Peyer's patch (tissue), 4 donors: ENCODE measurements around the gene HSPA12B. TPM values are rescaled to one million over a fixed set of nuclear protein-coding genes. Genes with fewer than 3 reads are reported as not detected.

ENCODE experiments used
- DNase-seq, 3 donors: peaks; one replicate each; pipeline ENCODE4 v3.0.0-alpha.2; 2017 to 2019
- H3K27ac ChIP-seq, 4 donors: fragments of 200-600 bp; sonication (generic); one replicate each; pipeline ENCODE4 v1.5.1; 2016 to 2019
- H3K27me3 ChIP-seq, 2 donors: fragments of 200-600 bp; sonication (generic); one replicate each; pipeline ENCODE4 v1.5.1; 2019
- H3K36me3 ChIP-seq, 3 donors: fragments of 200-600 bp; sonication (generic); one replicate each; pipeline ENCODE4 v1.5.1; 2016 to 2019
- H3K4me1 ChIP-seq, 4 donors: fragments of 200-600 bp; sonication (generic); one replicate each; pipeline ENCODE4 v1.5.1; 2016 to 2019
- H3K4me3 ChIP-seq, 4 donors: fragments of 200-600 bp; sonication (generic); 1 replicate in 3 of 4; 2 replicates in 1 of 4; pipeline ENCODE4 v1.5.1; 2016 to 2019; ENCODE audit warnings: mild to moderate bottlenecking in 1 of 4
- H3K9me3 ChIP-seq, 4 donors: fragments of 200-600 bp; sonication (generic); one replicate each; pipeline ENCODE4 v1.5.1; 2016 to 2019; ENCODE audit warnings: mild to moderate bottlenecking in 1 of 4
- CTCF ChIP-seq, 6 experiments: fragments of 450-650 bp in 4 of 6; fragments of 200-600 bp in 2 of 6; sonication (generic) in 1 of 6; IDR thresholded peaks; one replicate each; pipeline ENCODE4 v1.5.1; 2017 to 2019; ENCODE audit warnings: antibody characterized with exemption in 6 of 6, mild to moderate bottlenecking in 3 of 6, moderate library complexity in 1 of 6
- POLR2A ChIP-seq, 2 donors: fragments of 450-650 bp; IDR thresholded peaks; one replicate each; pipeline ENCODE4 v1.5.1; 2017; ENCODE audit warnings: antibody characterized with exemption in 2 of 2, mild to moderate bottlenecking in 2 of 2, moderate library complexity in 2 of 2
- total RNA-seq, 4 donors: library from RNA; depleted of rRNA; stranded (reverse); fragments of >200 nt; gene quantifications; one replicate each; pipeline ENCODE4 v1.1.0, GENCODE V29; 2016

The HSPA12B gene
- total RNA-seq, 4 donors from 2014 or later = 1.2 to 4.3 (median 2.3) TPM

GRCh38 chr20:3801846-3802245 lies 69.4 kb downstream of the HSPA12B start:
- peak in 1 of 3 donors; percentile 35 for DNase-seq
- no peaks in the 10 kb centered on the region for H3K27me3 ChIP-seq
- TF ChIP-seq POLR2A (IDR thresholded peaks at IDR 0.05) (no peak), CTCF (IDR thresholded peaks at IDR 0.05) (no peak)
- peaks cover 0 to 52% (median 0%) of the 10 kb centered on the region in 3 donors for H3K36me3 ChIP-seq
- no peak overlapping the region for H3K4me3 ChIP-seq
- peak overlapping the region in 1 of 4 donors; percentile 25 for H3K27ac ChIP-seq
- H3K4me1 ChIP-seq = peaks cover 21 to 56% (median 31%) of the 10 kb centered on the region in 4 donors
- no peaks in the 10 kb centered on the region for H3K9me3 ChIP-seq

Other genes with a start within 250 kb of the HSPA12B start
- not detected for gene GFRA4, start 69.3 kb upstream of the HSPA12B start, total RNA-seq
- 100 to 1,000 TPM in 1 of 4 donors, 10 to 100 TPM in 2, 1 to 10 TPM in 1; 5.6 to 175 (median 23.3) TPM for gene ADAM33, start 50.7 kb upstream of the HSPA12B start, total RNA-seq
- 10 to 100 TPM in 2 of 4 donors, 1 to 10 TPM in 2; 2.3 to 10.7 (median 7.8) TPM for gene SIGLEC1, start 20.1 kb upstream of the HSPA12B start, total RNA-seq
- gene ADISSP, start 35.1 kb downstream of the HSPA12B start, total RNA-seq = 10 to 100 TPM in 2 of 4 donors, 1 to 10 TPM in 2; 7.4 to 13.2 (median 10.2) TPM
- gene SPEF1, start 48.8 kb downstream of the HSPA12B start, total RNA-seq = not detected
- gene CENPB, start 54.1 kb downstream of the HSPA12B start, total RNA-seq = 10 to 100 TPM; 39.8 to 61.9 (median 47.0) TPM
- 100 to 1,000 TPM in 1 of 4 donors, 10 to 100 TPM in 3; 14.2 to 202 (median 34.1) TPM for gene CDC25B, start 63.6 kb downstream of the HSPA12B start, total RNA-seq
- 10 to 100 TPM; 11.6 to 26.4 (median 22.5) TPM for gene AP5S1, start 87.9 kb downstream of the HSPA12B start, total RNA-seq
- 10 to 100 TPM; 39.6 to 94.4 (median 69.7) TPM for gene MAVS, start 114.1 kb downstream of the HSPA12B start, total RNA-seq
- 10 to 100 TPM; 17.9 to 53.6 (median 43.2) TPM for gene PANK2, start 156.7 kb downstream of the HSPA12B start, total RNA-seq